ENCODE results near the gene SPANXN4.

Gene SPANXN4

DNA sequence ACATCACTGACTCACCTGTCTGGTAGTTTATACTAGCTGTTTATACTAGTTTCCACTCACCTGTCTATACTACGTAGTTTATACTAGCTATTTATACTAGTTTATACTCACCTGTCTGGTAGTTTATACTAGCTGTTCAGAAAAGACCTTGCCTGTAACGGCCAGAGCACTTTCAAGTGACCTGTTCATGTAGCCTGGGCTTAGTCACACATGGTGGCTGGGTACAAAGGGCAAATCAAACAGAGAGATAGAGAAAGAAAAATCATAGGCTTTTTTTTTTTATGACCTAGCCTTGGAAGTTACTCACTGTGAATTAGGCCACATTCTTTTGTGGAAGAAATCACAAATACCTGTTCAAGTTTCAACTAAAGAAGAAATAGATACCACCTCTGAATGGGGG, 30.7 kb upstream of the SPANXN4 start:
- H3K4me2 ChIP-seq (ENCODE audit: insufficient read depth, low read length, poor library complexity, severe bottlenecking) = no peak overlapping the region
- no peak overlapping the region for H4K8ac ChIP-seq (ENCODE audit: low read depth, low read length)
- H2AFZ ChIP-seq (ENCODE audit: low read length) = no peak overlapping the region
- no peaks in the 10 kb centered on the region for H3K36me3 ChIP-seq (replicated peaks in 1 of 2; ENCODE audit: control insufficient read depth in 2 of 2, insufficient read depth in 2 of 2, low read length in 2 of 2)
- H3K23ac ChIP-seq (ENCODE audit: low read depth, low read length, poor library complexity) = no peak overlapping the region
- no peak overlapping the region for H4K91ac ChIP-seq (ENCODE audit: low read depth, low read length, poor library complexity)
- H3K18ac ChIP-seq (ENCODE audit: low read length) = no peak overlapping the region
- H3K27me3 ChIP-seq (ENCODE audit: control insufficient read depth in 3 of 3, insufficient read depth in 3 of 3, low read depth in 1 of 3, low read length in 3 of 3) = no peaks in the 10 kb centered on the region
- H3K14ac ChIP-seq (ENCODE audit: low read length) = no peak overlapping the region
- no peaks in the 10 kb centered on the region for H3K4me1 ChIP-seq (ENCODE audit: control insufficient read depth in 2 of 2, insufficient read depth in 1 of 2, low read depth in 1 of 2, low read length in 2 of 2)
- no peak overlapping the region for H2BK120ac ChIP-seq (ENCODE audit: low read depth, low read length)
- WGBS, 2 donors (ENCODE audit: extremely low coverage in 2 of 2, insufficient read length in 2 of 2, insufficient replicate concordance in 1 of 2) = no CpG with 5 or more reads among the region's 2 CpGs
- no peak overlapping the region for H3K4ac ChIP-seq (ENCODE audit: low read length)
- DNase-seq (ENCODE audit: low spot score) = no peak
- H2AK5ac ChIP-seq (ENCODE audit: low read depth, low read length) = no peak overlapping the region
- H3K9ac ChIP-seq (ENCODE audit: low read depth, low read length, poor library complexity) = no peak overlapping the region
- no peak overlapping the region for H2BK15ac ChIP-seq (ENCODE audit: low read length)
- H3K4me3 ChIP-seq (ENCODE audit: low read length in 2 of 2) = no peak overlapping the region
- H3K9me3 ChIP-seq (replicated peaks in 1 of 2; ENCODE audit: control insufficient read depth in 2 of 2, insufficient read depth in 1 of 2, low read depth in 1 of 2, low read length in 2 of 2) = no peaks in the 10 kb centered on the region
- H2BK5ac ChIP-seq (ENCODE audit: low read length) = no peak overlapping the region
- H3K27ac ChIP-seq (replicated peaks; ENCODE audit: low read length) = no peak overlapping the region
- no peaks in the 10 kb centered on the region for H3K79me1 ChIP-seq (ENCODE audit: low read depth, low read length)
- H2BK12ac ChIP-seq (ENCODE audit: low read length) = no peak overlapping the region

DNA sequence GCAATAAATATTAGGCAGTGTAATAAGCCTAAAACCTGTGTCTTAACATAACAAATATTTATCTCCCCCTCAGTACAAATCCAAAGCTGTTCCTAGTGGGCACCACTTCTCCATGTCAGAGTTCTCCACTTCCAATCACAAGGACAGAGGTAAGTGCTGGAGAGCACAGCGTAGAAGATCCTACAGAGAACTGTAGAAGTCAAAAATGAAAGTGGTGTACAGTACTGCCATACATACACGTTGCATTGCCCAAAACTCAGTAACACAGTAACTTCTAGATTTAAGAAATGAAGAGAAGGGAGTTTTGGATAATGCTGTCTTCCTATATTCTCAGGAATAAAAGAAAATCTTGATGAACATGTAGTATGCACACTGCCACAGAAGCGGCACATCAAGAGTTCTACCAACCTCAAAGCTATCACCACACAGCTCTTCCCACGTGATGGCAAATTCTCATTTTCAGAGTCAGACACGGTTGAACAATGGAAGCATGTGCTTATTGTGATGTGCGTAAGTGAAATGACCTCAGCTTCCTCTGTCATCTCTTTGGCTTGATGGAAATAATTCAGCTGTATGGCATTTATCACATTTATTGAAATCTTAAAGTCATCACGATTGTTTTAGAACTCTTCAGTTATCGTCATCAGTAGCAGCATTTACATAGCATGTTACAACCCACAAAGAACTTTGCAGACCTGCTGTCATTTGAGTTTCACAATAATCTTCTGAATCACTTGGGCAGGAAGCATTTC, 27.1 kb upstream of the SPANXN4 start:
- Histone ChIP-seq H3K36me3 (replicated peaks in 1 of 2; ENCODE audit: control insufficient read depth in 2 of 2, insufficient read depth in 2 of 2, low read length in 2 of 2) (no peaks in the 10 kb centered on the region), H3K23ac (ENCODE audit: low read depth, low read length, poor library complexity) (no peak overlapping the region), H2BK120ac (ENCODE audit: low read depth, low read length) (no peak overlapping the region), H2BK5ac (ENCODE audit: low read length) (no peak overlapping the region), H3K4me3 (ENCODE audit: low read length in 2 of 2) (no peak overlapping the region), H3K27ac (replicated peaks; ENCODE audit: low read length) (no peak overlapping the region), H3K9ac (ENCODE audit: low read depth, low read length, poor library complexity) (no peak overlapping the region), H3K4ac (ENCODE audit: low read length) (no peak overlapping the region), H2BK15ac (ENCODE audit: low read length) (no peak overlapping the region), H4K8ac (ENCODE audit: low read depth, low read length) (no peak overlapping the region), H3K79me1 (ENCODE audit: low read depth, low read length) (no peaks in the 10 kb centered on the region), H3K18ac (ENCODE audit: low read length) (no peak overlapping the region), H3K4me2 (ENCODE audit: insufficient read depth, low read length, poor library complexity, severe bottlenecking) (no peak overlapping the region), H2BK12ac (ENCODE audit: low read length) (no peak overlapping the region), H3K9me3 (replicated peaks in 1 of 2; ENCODE audit: control insufficient read depth in 2 of 2, insufficient read depth in 1 of 2, low read depth in 1 of 2, low read length in 2 of 2) (no peaks in the 10 kb centered on the region), H3K27me3 (ENCODE audit: control insufficient read depth in 3 of 3, insufficient read depth in 3 of 3, low read depth in 1 of 3, low read length in 3 of 3) (no peaks in the 10 kb centered on the region), H4K91ac (ENCODE audit: low read depth, low read length, poor library complexity) (no peak overlapping the region), H3K14ac (ENCODE audit: low read length) (no peak overlapping the region), H2AK5ac (ENCODE audit: low read depth, low read length) (no peak overlapping the region), H3K4me1 (ENCODE audit: control insufficient read depth in 2 of 2, insufficient read depth in 1 of 2, low read depth in 1 of 2, low read length in 2 of 2) (no peaks in the 10 kb centered on the region), H2AFZ (ENCODE audit: low read length) (no peak overlapping the region)
- no peak for DNase-seq (ENCODE audit: low spot score)
- no CpG with 5 or more reads among the region's 8 CpGs for WGBS, 2 donors (ENCODE audit: extremely low coverage in 2 of 2, insufficient read length in 2 of 2, insufficient replicate concordance in 1 of 2)

DNA sequence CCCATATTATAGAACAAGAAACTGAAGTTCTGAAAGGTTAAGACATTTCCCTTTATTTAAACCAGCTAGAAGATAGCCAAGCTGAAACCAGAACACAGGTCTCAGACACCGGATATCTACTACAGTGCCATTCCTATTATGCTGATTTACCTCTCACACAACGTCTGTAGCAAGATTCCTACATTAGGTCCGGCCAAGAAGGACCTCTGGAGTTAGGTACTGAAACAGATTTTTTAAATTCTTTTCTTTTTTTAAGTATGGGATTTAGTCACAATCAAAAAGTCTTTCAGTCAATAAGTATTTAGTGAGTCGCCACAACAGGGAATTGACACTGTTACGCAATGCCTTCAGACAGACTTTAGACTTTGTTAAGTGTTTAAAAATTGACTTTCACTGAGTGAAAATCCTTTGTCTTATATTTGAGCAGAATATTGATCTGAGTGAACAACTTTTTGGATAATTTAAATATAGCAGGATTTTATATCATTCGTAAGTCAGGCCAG, 26.5 kb upstream of the SPANXN4 start:
- Histone ChIP-seq H3K4me2 (ENCODE audit: insufficient read depth, low read length, poor library complexity, severe bottlenecking) (no peak overlapping the region), H3K4ac (ENCODE audit: low read length) (no peak overlapping the region), H3K23ac (ENCODE audit: low read depth, low read length, poor library complexity) (no peak overlapping the region), H3K9ac (ENCODE audit: low read depth, low read length, poor library complexity) (no peak overlapping the region), H3K36me3 (replicated peaks in 1 of 2; ENCODE audit: control insufficient read depth in 2 of 2, insufficient read depth in 2 of 2, low read length in 2 of 2) (no peaks in the 10 kb centered on the region), H2BK15ac (ENCODE audit: low read length) (no peak overlapping the region), H3K27ac (replicated peaks; ENCODE audit: low read length) (no peak overlapping the region), H2BK120ac (ENCODE audit: low read depth, low read length) (no peak overlapping the region), H3K14ac (ENCODE audit: low read length) (no peak overlapping the region), H3K79me1 (ENCODE audit: low read depth, low read length) (no peaks in the 10 kb centered on the region), H2AK5ac (ENCODE audit: low read depth, low read length) (no peak overlapping the region), H2AFZ (ENCODE audit: low read length) (no peak overlapping the region), H3K4me3 (ENCODE audit: low read length in 2 of 2) (no peak overlapping the region), H3K9me3 (replicated peaks in 1 of 2; ENCODE audit: control insufficient read depth in 2 of 2, insufficient read depth in 1 of 2, low read depth in 1 of 2, low read length in 2 of 2) (no peaks in the 10 kb centered on the region), H4K91ac (ENCODE audit: low read depth, low read length, poor library complexity) (no peak overlapping the region), H3K4me1 (ENCODE audit: control insufficient read depth in 2 of 2, insufficient read depth in 1 of 2, low read depth in 1 of 2, low read length in 2 of 2) (no peaks in the 10 kb centered on the region), H2BK5ac (ENCODE audit: low read length) (no peak overlapping the region), H3K27me3 (ENCODE audit: control insufficient read depth in 3 of 3, insufficient read depth in 3 of 3, low read depth in 1 of 3, low read length in 3 of 3) (no peaks in the 10 kb centered on the region), H4K8ac (ENCODE audit: low read depth, low read length) (no peak overlapping the region), H2BK12ac (ENCODE audit: low read length) (no peak overlapping the region), H3K18ac (ENCODE audit: low read length) (no peak overlapping the region)
- DNase-seq (ENCODE audit: low spot score) = no peak
- no CpG with 5 or more reads among the region's 6 CpGs for WGBS, 2 donors (ENCODE audit: extremely low coverage in 2 of 2, insufficient read length in 2 of 2, insufficient replicate concordance in 1 of 2)

GRCh38 chrX:143002206-143002605, 23.5 kb upstream of the SPANXN4 start:
- Histone ChIP-seq H2AFZ (ENCODE audit: low read length) (no peak overlapping the region), H2BK12ac (ENCODE audit: low read length) (no peak overlapping the region), H3K79me1 (ENCODE audit: low read depth, low read length) (no peaks in the 10 kb centered on the region), H4K91ac (ENCODE audit: low read depth, low read length, poor library complexity) (no peak overlapping the region), H2BK5ac (ENCODE audit: low read length) (no peak overlapping the region), H4K8ac (ENCODE audit: low read depth, low read length) (no peak overlapping the region), H3K27ac (replicated peaks; ENCODE audit: low read length) (no peak overlapping the region), H3K23ac (ENCODE audit: low read depth, low read length, poor library complexity) (no peak overlapping the region), H3K36me3 (replicated peaks in 1 of 2; ENCODE audit: control insufficient read depth in 2 of 2, insufficient read depth in 2 of 2, low read length in 2 of 2) (no peaks in the 10 kb centered on the region), H2BK15ac (ENCODE audit: low read length) (no peak overlapping the region), H2BK120ac (ENCODE audit: low read depth, low read length) (no peak overlapping the region), H3K14ac (ENCODE audit: low read length) (no peak overlapping the region), H3K4me2 (ENCODE audit: insufficient read depth, low read length, poor library complexity, severe bottlenecking) (no peak overlapping the region), H3K9me3 (replicated peaks in 1 of 2; ENCODE audit: control insufficient read depth in 2 of 2, insufficient read depth in 1 of 2, low read depth in 1 of 2, low read length in 2 of 2) (no peaks in the 10 kb centered on the region), H3K9ac (ENCODE audit: low read depth, low read length, poor library complexity) (no peak overlapping the region), H3K4ac (ENCODE audit: low read length) (no peak overlapping the region), H3K4me3 (ENCODE audit: low read length in 2 of 2) (no peak overlapping the region), H3K18ac (ENCODE audit: low read length) (no peak overlapping the region), H2AK5ac (ENCODE audit: low read depth, low read length) (no peak overlapping the region), H3K27me3 (ENCODE audit: control insufficient read depth in 3 of 3, insufficient read depth in 3 of 3, low read depth in 1 of 3, low read length in 3 of 3) (no peaks in the 10 kb centered on the region), H3K4me1 (ENCODE audit: control insufficient read depth in 2 of 2, insufficient read depth in 1 of 2, low read depth in 1 of 2, low read length in 2 of 2) (no peaks in the 10 kb centered on the region)
- DNase-seq (ENCODE audit: low spot score) = no peak
- no CpG with 5 or more reads among the region's 2 CpGs for WGBS, 2 donors (ENCODE audit: extremely low coverage in 2 of 2, insufficient read length in 2 of 2, insufficient replicate concordance in 1 of 2)

Measured in neuronal stem cell (in vitro differentiated cells).